Measurements from ENCODE around the gene KLK8.

DNA sequence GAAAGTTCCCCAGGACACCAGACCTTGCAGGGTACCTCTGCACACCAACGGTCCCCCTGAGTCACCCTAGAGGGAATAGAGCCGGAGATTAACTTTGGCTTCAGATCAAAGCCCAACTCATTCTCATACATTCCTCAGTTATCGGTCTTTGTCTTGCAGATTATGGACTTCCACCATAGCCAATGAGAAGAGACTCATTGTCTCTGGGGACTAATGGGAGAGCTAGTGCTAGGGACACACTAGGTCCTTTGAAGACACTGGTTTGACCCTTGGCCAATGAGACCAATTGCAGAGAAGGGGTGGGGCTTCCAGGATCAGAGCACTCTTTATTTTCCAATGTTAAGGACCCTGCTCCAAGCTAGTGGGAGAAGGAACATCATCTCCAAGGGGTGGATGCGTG lies 23.8 kb downstream of the KLK8 start:
- TF ChIP-seq EZH2phosphoT487 (conservative IDR thresholded peaks at IDR 0.05; ENCODE audit: low read length) = no peak
- TF ChIP-seq, protein P1, sequence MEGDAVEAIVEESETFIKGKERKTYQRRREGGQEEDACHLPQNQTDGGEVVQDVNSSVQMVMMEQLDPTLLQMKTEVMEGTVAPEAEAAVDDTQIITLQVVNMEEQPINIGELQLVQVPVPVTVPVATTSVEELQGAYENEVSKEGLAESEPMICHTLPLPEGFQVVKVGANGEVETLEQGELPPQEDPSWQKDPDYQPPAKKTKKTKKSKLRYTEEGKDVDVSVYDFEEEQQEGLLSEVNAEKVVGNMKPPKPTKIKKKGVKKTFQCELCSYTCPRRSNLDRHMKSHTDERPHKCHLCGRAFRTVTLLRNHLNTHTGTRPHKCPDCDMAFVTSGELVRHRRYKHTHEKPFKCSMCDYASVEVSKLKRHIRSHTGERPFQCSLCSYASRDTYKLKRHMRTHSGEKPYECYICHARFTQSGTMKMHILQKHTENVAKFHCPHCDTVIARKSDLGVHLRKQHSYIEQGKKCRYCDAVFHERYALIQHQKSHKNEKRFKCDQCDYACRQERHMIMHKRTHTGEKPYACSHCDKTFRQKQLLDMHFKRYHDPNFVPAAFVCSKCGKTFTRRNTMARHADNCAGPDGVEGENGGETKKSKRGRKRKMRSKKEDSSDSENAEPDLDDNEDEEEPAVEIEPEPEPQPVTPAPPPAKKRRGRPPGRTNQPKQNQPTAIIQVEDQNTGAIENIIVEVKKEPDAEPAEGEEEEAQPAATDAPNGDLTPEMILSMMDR (IDR thresholded peaks at IDR 0.05; ENCODE audit: insufficient read depth, low read length, poor library complexity, severe bottlenecking) = no peak

All from SU-DHL-6 (cell line).